AG09319 (cell line): Measurements from ENCODE around the gene ARHGEF10L.

ENCODE experiments used
- DNase-seq: peaks from one replicate; pipeline ENCODE4 v3.0.0-alpha.2; 2010; ENCODE audit warnings: low read depth; ENCODE audit errors: extremely low read depth
- TF ChIP-seq, protein P1 (sequence below): IDR thresholded peaks from 2 replicates; pipeline ENCODE4 v1.5.1; 2011; ENCODE audit warnings: low read depth, mild to moderate bottlenecking, inconsistent platforms, low read length, moderate library complexity

ARHGEF10L gene

DNA sequence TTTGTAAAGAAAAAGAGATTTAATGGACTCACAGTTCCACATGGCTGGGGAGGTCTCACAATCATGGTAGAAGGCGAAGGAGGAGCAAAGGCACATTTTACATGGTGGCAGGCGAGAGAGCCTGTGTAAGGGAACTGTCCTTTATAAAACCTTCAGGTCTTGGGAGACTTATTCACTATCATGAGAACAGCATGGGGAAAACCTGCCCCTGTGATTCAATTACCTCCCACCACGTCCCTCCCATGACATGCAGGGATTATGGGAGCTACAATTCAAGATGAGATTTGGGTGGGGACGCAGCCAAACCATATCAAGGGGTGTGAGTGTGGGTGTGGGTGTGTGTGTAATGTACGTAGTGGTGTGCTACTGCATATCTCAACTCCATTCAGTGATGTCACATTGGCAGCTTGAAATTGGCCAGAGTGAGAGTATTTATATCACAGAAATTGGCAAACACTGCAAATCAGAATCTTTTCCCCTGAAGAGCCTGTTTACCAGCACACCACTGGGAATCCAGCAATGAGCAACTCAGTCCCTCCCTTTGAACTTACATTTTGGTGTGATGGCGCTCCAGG, 5.4 kb downstream of the ARHGEF10L start:
- TF ChIP-seq, protein P1, sequence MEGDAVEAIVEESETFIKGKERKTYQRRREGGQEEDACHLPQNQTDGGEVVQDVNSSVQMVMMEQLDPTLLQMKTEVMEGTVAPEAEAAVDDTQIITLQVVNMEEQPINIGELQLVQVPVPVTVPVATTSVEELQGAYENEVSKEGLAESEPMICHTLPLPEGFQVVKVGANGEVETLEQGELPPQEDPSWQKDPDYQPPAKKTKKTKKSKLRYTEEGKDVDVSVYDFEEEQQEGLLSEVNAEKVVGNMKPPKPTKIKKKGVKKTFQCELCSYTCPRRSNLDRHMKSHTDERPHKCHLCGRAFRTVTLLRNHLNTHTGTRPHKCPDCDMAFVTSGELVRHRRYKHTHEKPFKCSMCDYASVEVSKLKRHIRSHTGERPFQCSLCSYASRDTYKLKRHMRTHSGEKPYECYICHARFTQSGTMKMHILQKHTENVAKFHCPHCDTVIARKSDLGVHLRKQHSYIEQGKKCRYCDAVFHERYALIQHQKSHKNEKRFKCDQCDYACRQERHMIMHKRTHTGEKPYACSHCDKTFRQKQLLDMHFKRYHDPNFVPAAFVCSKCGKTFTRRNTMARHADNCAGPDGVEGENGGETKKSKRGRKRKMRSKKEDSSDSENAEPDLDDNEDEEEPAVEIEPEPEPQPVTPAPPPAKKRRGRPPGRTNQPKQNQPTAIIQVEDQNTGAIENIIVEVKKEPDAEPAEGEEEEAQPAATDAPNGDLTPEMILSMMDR, result no peak
- no peak for DNase-seq

DNA sequence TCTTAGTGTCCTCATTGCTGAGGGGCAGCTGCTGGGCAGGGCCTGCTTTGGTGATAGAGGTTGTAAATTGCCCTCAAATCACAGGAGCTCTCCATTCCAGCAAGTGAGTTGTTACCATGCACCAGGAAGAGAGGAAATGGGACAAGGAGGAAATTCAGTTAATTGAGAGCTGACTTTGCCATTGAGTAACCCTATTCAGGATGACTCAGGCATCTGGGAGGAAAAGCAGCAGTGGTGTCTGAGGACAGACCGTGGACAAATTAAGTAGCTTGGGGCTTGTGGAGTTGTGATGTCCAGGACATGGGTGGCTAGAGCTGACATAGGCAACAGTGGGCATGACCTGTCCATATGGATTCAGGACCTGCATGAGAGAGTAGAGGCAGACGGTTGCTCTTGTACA, 5.9 kb downstream of the ARHGEF10L start:
- TF ChIP-seq, protein P1, result no peak
- no peak for DNase-seq

DNA sequence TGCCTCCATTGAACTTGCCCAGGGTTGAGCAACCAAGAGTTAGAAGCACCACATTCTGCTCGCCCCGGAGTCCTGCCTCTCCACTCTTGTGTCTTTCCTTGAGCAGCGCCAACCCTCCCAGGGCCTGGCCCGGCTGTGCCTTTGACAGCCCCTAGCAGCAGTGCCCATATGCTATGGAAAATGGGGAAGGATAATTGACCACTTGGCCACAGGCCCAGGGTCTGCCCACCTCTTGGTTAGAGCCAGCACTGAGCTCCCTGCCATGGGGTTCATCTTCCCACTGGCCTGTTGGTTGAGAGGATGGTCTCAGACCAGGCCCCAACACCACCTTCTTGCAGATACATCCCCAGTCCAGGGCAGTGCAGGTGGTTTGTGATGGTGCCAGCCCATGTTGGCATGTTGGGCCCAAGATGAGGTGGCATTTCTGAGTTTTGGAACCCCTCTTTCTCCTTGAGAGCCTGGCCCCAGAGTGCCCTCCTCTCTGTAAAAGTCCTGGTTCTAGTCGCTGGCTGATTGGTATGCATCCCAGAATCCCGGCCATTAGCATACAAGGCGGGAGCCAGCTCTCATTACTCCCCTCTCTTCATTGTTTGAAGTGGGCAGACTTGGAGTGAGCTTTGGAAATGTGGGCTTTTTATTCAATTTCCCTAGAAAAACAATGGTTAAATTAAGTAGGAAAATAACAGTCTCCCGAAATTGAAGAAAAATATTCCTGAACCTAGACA, 7.6 kb downstream of the ARHGEF10L start:
- TF ChIP-seq, protein P1, result no peak
- no peak for DNase-seq

DNA sequence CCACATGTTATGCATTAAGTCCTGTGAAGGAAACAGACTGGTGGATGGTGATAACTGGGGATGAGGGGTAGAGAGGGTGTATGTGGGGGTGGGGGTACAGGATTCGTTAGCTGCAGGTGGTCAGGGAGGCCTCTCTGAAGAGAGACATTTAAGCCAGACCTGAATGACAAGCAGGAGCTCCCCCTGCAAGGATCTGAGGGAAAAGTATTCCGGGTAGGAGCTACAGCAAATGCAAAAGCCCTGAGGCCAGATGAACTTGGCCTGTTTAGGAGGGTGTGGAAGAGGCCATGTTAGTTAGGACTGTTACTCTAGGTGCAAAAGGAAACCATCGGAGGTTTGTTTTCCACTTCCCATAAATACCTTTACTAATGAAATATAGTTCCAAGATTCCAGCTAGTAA, 9.9 kb downstream of the ARHGEF10L start:
- TF ChIP-seq, protein P1, result no peak
- no peak for DNase-seq

DNA sequence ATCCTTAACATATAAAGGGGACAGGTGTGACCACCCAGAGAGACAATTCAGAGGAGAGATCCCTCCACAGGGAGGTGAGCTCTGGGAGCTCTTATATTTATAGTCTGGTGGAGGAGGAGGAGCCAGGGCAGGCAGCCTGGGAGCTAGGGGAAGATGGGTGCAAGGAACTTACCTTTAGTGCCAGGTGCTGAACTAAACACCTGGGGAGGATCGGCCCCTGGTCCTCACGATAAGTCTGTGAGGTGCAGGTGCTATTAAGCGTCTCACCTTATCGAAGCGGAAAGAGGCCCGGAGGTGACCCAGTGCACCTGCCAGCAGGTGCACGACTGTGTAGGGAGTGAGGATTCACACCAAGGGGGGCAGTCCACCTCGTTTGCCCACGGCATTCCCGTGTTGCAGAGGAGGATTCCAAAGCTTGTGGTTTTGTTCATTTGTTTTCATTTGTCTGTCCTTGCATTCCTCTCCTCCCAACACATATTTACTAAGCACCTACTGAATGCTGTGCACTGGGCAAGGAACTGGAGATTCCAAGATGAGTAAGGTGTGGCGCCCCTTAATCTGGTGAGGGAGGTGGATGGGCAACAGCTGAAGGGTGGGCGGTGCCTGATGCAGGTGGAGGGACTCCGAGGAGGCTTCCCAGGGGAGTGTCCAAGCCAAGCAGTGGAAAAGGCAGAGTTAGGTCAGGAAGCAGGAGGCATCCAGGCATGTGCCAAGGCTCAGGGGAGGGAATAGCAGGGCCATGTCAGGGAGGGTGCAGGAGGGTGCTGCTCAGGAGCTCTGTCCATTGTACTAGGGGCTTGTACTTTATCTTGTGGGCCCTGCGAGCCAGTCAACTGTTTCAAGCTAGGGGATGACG, 11.5 kb downstream of the ARHGEF10L start:
- TF ChIP-seq, protein P1, result no peak
- no peak for DNase-seq

DNA sequence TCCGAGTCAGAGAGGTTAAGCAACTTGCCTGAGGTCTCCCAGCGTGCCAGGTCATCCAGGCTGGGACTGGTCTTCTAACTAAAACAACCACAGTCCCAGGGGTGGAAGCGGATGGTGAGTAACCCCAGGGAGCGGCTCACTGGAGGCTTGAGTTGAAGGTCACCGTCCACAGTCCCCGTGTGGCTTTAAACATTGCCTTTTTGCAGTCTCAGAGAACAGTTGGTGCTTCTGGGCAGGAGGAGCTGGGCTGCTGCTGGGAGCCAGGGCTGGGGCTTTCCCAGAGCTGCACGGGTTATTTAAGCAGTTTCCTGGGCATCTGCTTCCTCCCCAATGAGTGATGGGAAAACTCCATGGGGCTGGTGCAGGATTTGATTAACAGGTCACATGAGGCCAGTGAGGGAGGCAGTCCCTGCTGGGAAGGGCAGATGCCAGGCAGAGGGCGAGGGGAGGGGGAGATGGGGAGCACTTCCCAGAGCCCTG, 12.3 kb downstream of the ARHGEF10L start:
- no peak for DNase-seq

More for the DNA sequence above, 12.3 kb downstream of the ARHGEF10L start:
- TF ChIP-seq, protein P1, result no peak
